Endodermal cell (in vitro differentiated cells): ENCODE measurements around the gene KLF2. TPM values are rescaled to one million over a fixed set of nuclear protein-coding genes. Genes with fewer than 3 reads are reported as not detected.

Experiments used
- DNase-seq: peaks from one replicate; pipeline ENCODE4 v3.0.0-alpha.2; 2017
- H3K27ac ChIP-seq: 2 replicates; pipeline ENCODE4 v1.5.1; 2013; ENCODE audit warnings: mild to moderate bottlenecking, low read depth, low read length, moderate library complexity
- H3K27me3 ChIP-seq: 2 replicates; pipeline ENCODE4 v1.6.1; 2013; ENCODE audit warnings: mild to moderate bottlenecking, low read length, moderate library complexity; ENCODE audit not compliant: insufficient read depth, control insufficient read depth, poor library complexity, severe bottlenecking
- H3K36me3 ChIP-seq: 2 replicates; pipeline ENCODE4 v1.7.0; 2013; ENCODE audit warnings: mild to moderate bottlenecking, low read length, moderate library complexity; ENCODE audit not compliant: control insufficient read depth, insufficient read depth
- H3K4me1 ChIP-seq: one replicate; pipeline ENCODE4 v1.7.0; 2013; ENCODE audit warnings: low read length; ENCODE audit not compliant: control insufficient read depth, insufficient read depth
- H3K4me3 ChIP-seq: 2 replicates; pipeline ENCODE4 v1.5.1; 2013; ENCODE audit warnings: mild to moderate bottlenecking, low read length, moderate library complexity
- H3K9ac ChIP-seq: 2 replicates; pipeline ENCODE4 v1.6.1; 2013; ENCODE audit warnings: mild to moderate bottlenecking, low read length, moderate library complexity; ENCODE audit not compliant: poor library complexity, severe bottlenecking; ENCODE audit errors: extremely low read depth
- H3K9me3 ChIP-seq: 2 replicates; pipeline ENCODE4 v1.6.1; 2013; ENCODE audit warnings: mild to moderate bottlenecking, low read length, moderate library complexity; ENCODE audit not compliant: control insufficient read depth
- H3K27ac Mint-ChIP-seq: 2 replicates; pipeline ENCODE4 v1.8.0; 2020; ENCODE audit warnings: mixed read lengths
- H3K27me3 Mint-ChIP-seq: 2 replicates; pipeline ENCODE4 v1.8.0; 2021; ENCODE audit warnings: mild to moderate bottlenecking, mixed read lengths; ENCODE audit not compliant: insufficient read depth
- H3K36me3 Mint-ChIP-seq: 2 replicates; pipeline ENCODE4 v1.8.0; 2020; ENCODE audit warnings: low read depth, mixed read lengths
- H3K4me1 Mint-ChIP-seq: 2 replicates; pipeline ENCODE4 v1.8.0; 2020; ENCODE audit warnings: mixed read lengths
- H3K4me3 Mint-ChIP-seq: 2 replicates; pipeline ENCODE4 v1.8.0; 2020; ENCODE audit warnings: mild to moderate bottlenecking, moderate library complexity, mixed read lengths
- H3K9me3 Mint-ChIP-seq: 2 replicates; pipeline ENCODE4 v1.8.0; 2020; ENCODE audit warnings: mild to moderate bottlenecking, mixed read lengths
- WGBS, 2 experiments: methylation state at CpG; one replicate each; pipeline versions ENCODE4 v1.1.5 to v1.1.7; 2013; ENCODE audit warnings: missing lambda C conversion rate in 2 of 2, mixed read lengths in 1 of 2; ENCODE audit not compliant: insufficient coverage in 1 of 2, insufficient read length in 1 of 2; 5-methylcytosine and 5-hydroxymethylcytosine counted together
- total RNA-seq, 2 donors: library from RNA; stranded (reverse); fragmentation: NEBNext Ultra II Directional in 1 of 2; extraction: Animal tissue kit (Norgen Biotek cat#: 25700) in 1 of 2; gene quantifications; 2 replicates in 1 of 2; 3 replicates in 1 of 2; pipeline ENCODE4 v1.2.1, GENCODE V29; 2021
- TF ChIP-seq, protein P1 (sequence below): fragments of 200-600 bp; sonication (generic); conservative IDR thresholded peaks from 2 replicates; pipeline ENCODE4 v1.5.0; 2021; ENCODE audit warnings: antibody characterized with exemption, mild to moderate bottlenecking

Gene KLF2
- total RNA-seq, 2 donors from 2014 or later = 0.22 to 1.4 TPM

DNA sequence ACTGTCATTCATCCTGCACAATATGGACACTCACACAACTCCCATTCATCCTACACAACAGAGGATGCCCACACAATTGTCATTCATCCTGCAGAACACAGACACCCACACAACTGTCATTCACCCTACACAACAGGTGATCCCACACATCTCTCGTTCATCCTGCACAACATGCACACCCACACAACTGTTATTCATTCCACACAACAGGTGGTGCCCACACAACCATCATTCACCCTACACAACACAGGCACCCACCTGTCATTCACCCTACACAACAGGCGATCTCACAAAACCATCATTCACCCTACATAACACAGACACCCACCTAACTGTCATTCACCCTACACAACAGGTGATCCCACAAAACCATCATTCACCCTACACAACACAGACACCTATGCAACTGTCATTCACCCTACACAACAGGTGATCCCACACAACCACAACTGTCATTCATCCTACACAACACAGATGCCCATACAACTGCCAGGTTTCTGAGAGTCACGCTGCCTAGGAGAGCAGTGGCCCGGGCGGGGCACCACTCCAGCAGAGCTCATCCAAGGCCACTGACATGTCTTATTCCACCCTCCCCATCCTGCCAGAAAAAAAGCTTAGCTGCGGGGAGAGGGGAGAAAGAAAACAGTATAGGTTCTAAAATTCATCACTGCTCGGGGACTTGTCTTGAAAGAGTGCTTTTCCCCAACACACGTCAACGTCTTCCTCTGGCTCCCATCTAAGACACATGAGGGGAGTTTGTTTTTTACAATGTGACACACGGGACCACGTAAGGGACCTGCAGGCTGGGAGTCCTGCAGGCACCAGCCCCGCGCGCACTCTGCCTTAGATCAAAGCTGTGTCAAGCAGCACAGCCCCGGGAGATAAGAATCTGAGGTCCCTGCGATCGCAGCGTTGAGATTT lies 44.0 kb downstream of the KLF2 start:
- Histone ChIP-seq H3K36me3 (peaks cover 9% of the 10 kb centered on the region), H3K27me3 (no peaks in the 10 kb centered on the region), H3K27ac (peak overlapping the region; percentile 2), H3K9ac (no peak overlapping the region), H3K4me3 (no peak overlapping the region), H3K9me3 (no peaks in the 10 kb centered on the region), H3K4me1 (no peaks in the 10 kb centered on the region)
- WGBS, 2 experiments = 90 to 91% methylated on average over 12 to 18 of the region's 18 CpGs
- Mint-ChIP-seq H3K27ac (no peak overlapping the region), H3K9me3 (no peaks in the 10 kb centered on the region), H3K36me3 (peaks cover 9% of the 10 kb centered on the region), H3K27me3 (no peaks in the 10 kb centered on the region), H3K4me1 (peaks cover 30% of the 10 kb centered on the region), H3K4me3 (no peak overlapping the region)
- DNase-seq = no peak
- TF ChIP-seq, protein P1, sequence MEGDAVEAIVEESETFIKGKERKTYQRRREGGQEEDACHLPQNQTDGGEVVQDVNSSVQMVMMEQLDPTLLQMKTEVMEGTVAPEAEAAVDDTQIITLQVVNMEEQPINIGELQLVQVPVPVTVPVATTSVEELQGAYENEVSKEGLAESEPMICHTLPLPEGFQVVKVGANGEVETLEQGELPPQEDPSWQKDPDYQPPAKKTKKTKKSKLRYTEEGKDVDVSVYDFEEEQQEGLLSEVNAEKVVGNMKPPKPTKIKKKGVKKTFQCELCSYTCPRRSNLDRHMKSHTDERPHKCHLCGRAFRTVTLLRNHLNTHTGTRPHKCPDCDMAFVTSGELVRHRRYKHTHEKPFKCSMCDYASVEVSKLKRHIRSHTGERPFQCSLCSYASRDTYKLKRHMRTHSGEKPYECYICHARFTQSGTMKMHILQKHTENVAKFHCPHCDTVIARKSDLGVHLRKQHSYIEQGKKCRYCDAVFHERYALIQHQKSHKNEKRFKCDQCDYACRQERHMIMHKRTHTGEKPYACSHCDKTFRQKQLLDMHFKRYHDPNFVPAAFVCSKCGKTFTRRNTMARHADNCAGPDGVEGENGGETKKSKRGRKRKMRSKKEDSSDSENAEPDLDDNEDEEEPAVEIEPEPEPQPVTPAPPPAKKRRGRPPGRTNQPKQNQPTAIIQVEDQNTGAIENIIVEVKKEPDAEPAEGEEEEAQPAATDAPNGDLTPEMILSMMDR = no peak

DNA sequence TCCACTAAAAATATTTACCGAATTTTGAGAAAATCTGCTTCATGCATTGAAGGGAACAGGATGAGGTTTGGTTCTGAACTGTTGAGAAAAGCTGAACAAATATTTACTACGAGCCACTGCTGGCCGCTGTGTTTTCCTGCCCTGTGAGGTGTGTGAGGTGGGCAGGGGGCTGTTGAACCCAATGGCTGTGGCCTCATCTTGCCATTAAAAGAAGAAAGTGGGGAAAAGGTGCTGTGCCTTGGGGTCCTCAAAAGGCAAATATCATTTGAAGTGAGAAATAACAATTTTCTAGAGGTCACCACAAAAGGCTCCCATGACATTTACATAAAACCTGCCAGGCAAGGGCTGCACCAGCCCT lies 44.7 kb downstream of the KLF2 start:
- no peaks in the 10 kb centered on the region for H3K27me3 Mint-ChIP-seq
- Histone ChIP-seq H3K9ac (no peak overlapping the region), H3K4me3 (no peak overlapping the region), H3K27me3 (no peaks in the 10 kb centered on the region), H3K9me3 (no peaks in the 10 kb centered on the region), H3K27ac (peak overlapping the region; percentile 2), H3K4me1 (no peaks in the 10 kb centered on the region), H3K36me3 (peaks cover 9% of the 10 kb centered on the region)
- no peak overlapping the region for H3K4me3 Mint-ChIP-seq
- TF ChIP-seq, protein P1 = no peak
- no peaks in the 10 kb centered on the region for H3K9me3 Mint-ChIP-seq
- H3K36me3 Mint-ChIP-seq = peaks cover 10% of the 10 kb centered on the region
- peaks cover 24% of the 10 kb centered on the region for H3K4me1 Mint-ChIP-seq
- H3K27ac Mint-ChIP-seq = no peak overlapping the region
- 91 to 100% methylated on average over 3 of the region's 3 CpGs for WGBS, 2 experiments
- DNase-seq = no peak

DNA sequence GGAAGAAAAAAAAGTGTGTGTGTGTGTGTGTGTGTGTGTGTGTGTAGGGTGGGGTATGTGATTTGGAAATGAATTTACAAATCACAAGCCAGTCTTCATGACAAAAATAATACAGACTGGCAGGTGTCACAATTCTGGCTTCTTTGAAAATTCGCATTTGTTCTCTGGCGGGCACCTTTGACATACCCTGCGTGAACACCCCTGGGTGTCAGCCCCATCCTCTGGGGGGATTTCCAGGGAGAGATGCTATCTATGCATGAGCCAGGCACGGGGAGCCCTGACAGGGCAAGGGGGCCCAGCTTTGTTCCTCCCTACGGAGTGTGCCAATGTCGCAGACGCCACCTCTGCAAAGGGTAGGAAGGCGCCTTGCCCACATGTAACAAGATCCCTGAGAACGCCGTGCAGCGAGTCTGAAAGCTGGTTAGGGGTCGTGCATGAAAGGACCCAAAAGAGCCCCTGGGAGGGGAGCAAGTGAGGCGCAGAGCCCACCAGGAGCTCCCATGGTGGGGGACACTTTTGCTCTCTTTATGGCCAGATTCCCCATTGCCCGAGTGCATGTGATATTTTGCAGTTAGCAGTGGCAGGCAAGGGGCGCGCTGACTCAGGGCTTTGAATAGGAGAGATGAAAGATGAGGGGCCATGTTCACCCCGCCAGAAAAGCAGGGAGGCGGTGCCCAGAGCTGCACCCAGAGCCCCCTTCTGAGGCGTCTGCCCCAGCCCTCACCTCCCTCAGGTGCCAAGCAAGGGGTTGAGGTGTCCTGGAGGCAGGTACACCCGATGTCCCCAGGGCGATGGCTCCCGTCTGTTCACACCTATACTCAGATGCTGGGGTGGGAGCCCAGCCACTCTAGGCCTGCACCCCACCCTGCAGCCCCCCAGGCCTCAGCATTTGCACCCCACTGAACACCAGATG lies 45.3 kb downstream of the KLF2 start:
- no peak overlapping the region for H3K27ac Mint-ChIP-seq

More for the DNA sequence above, 45.3 kb downstream of the KLF2 start:
- Histone ChIP-seq H3K36me3 (peaks cover 14% of the 10 kb centered on the region), H3K9me3 (no peaks in the 10 kb centered on the region), H3K9ac (no peak overlapping the region), H3K4me1 (no peaks in the 10 kb centered on the region), H3K27ac (no peak overlapping the region), H3K4me3 (no peak overlapping the region), H3K27me3 (no peaks in the 10 kb centered on the region)
- DNase-seq = no peak
- Mint-ChIP-seq H3K9me3 (no peaks in the 10 kb centered on the region), H3K4me3 (no peak overlapping the region), H3K36me3 (peaks cover 16% of the 10 kb centered on the region), H3K27me3 (no peaks in the 10 kb centered on the region), H3K4me1 (peaks cover 22% of the 10 kb centered on the region)
- TF ChIP-seq, protein P1 = no peak
- 92 to 96% methylated on average over 14 to 22 of the region's 22 CpGs for WGBS, 2 experiments
